Measurements from ENCODE around the gene COL23A1. TPM values are rescaled to one million over a fixed set of nuclear protein-coding genes. Genes with fewer than 3 reads are reported as not detected.
A peak's percentile ranks its signal among the peaks of the same experiment; 100 is the strongest.

The COL23A1 gene
- total and polyA plus RNA-seq, 3 experiments from 2014 or later: 0.20 to 0.28 TPM; not detected in 1

- POLR2A ChIA-PET: interaction anchor here (0.6 kb wide), 1 partner anchor 280 kb away, joined by 4 read pairs; no protein-coding TSS in a partner anchor
- CTCF ChIA-PET: interaction anchor here (0.8 kb wide), 1 partner anchor 113 kb away, joined by 3 read pairs; no protein-coding TSS in a partner anchor
- no peak for DNase-seq
- no peaks in the 10 kb centered on the region for H3K9me3 ChIP-seq (ENCODE audit: low read length)
- H3K36me3 ChIP-seq (ENCODE audit: insufficient read depth, low read length): no peaks in the 10 kb centered on the region
- no peak overlapping the region for H3K4me3 Mint-ChIP-seq
- H3K4me3 ChIP-seq (ENCODE audit: low read length): no peak overlapping the region
- H3K27me3 Mint-ChIP-seq: peaks cover 3 to 9% of the 10 kb centered on the region in 2 donors
- no peak overlapping the region for H3K27ac ChIP-seq (ENCODE audit: low read depth, low read length)
- H3K9me3 Mint-ChIP-seq: no peaks in the 10 kb centered on the region
- H3K27ac Mint-ChIP-seq: no peak overlapping the region
- H3K4me1 ChIP-seq (ENCODE audit: insufficient read depth, low read length): no peaks in the 10 kb centered on the region
- H3K27me3 ChIP-seq (ENCODE audit: insufficient read depth, low read length, poor library complexity, severe bottlenecking): no peaks in the 10 kb centered on the region
- no peaks in the 10 kb centered on the region for H3K4me1 Mint-ChIP-seq
- H3K36me3 Mint-ChIP-seq: no peaks in the 10 kb centered on the region
Measured at GRCh38 chr5:178324481-178325310, 265.5 kb downstream of the COL23A1 start.

DNA sequence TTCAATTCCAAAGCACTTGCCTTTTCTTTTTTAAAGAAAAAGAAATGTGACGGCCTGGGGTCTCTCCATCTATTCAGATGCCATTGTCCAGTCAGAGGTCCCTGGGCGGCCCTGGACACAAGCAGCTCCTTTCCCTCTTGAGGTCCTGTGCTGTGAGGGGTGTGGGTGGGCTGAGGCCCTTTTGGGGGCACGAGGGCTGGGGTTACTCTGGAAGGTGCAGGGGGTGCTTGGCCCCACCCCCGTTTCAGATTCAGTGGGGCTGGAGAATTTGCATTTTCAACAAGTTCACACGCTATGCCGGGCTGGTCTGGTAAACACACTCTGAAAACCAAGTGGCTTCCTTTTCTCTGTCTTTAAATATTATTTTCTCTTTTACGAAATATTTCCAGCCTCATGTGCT lies 266.2 kb downstream of the COL23A1 start:
- no peak overlapping the region for H3K4me3 Mint-ChIP-seq
- ChIA-PET CTCF (no interaction called here), POLR2A (no interaction called here)
- H3K27ac Mint-ChIP-seq: no peak overlapping the region
- no peaks in the 10 kb centered on the region for H3K9me3 ChIP-seq (ENCODE audit: low read length)
- no peaks in the 10 kb centered on the region for H3K36me3 ChIP-seq (ENCODE audit: insufficient read depth, low read length)
- DNase-seq: no peak
- no peak overlapping the region for H3K4me3 ChIP-seq (ENCODE audit: low read length)
- no peaks in the 10 kb centered on the region for H3K4me1 Mint-ChIP-seq
- no peaks in the 10 kb centered on the region for H3K9me3 Mint-ChIP-seq
- H3K27me3 ChIP-seq (ENCODE audit: insufficient read depth, low read length, poor library complexity, severe bottlenecking): no peaks in the 10 kb centered on the region
- no peak overlapping the region for H3K27ac ChIP-seq (ENCODE audit: low read depth, low read length)
- peaks cover 3 to 9% of the 10 kb centered on the region in 2 donors for H3K27me3 Mint-ChIP-seq
- H3K4me1 ChIP-seq (ENCODE audit: insufficient read depth, low read length): no peaks in the 10 kb centered on the region
- no peaks in the 10 kb centered on the region for H3K36me3 Mint-ChIP-seq

DNA sequence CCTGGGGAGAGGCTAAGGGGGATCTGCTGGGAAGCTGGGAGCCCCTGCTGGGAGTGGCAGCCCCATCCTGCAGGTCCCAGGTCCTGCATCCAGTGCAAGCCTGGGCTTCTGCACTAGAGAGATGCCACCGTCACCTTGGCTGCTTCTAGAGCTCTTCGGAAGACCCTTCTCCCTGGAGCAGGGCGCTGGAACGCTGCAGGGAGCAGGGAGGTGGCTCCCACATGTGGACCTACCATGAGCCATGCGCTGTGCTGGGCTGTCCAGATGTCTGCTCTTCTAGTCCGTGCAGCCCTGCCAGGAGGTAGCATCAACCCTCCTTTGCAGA lies 266.7 kb downstream of the COL23A1 start:
- Mint-ChIP-seq H3K4me3 (no peak overlapping the region), H3K27ac (no peak overlapping the region), H3K27me3 (peaks cover 3 to 9% of the 10 kb centered on the region in 2 donors), H3K36me3 (no peaks in the 10 kb centered on the region), H3K4me1 (no peaks in the 10 kb centered on the region), H3K9me3 (no peaks in the 10 kb centered on the region)
- DNase-seq: no peak
- ChIA-PET POLR2A (no interaction called here), CTCF (no interaction called here)
- Histone ChIP-seq H3K27me3 (ENCODE audit: insufficient read depth, low read length, poor library complexity, severe bottlenecking) (no peaks in the 10 kb centered on the region), H3K4me1 (ENCODE audit: insufficient read depth, low read length) (no peaks in the 10 kb centered on the region), H3K4me3 (ENCODE audit: low read length) (no peak overlapping the region), H3K9me3 (ENCODE audit: low read length) (no peaks in the 10 kb centered on the region), H3K36me3 (ENCODE audit: insufficient read depth, low read length) (no peaks in the 10 kb centered on the region), H3K27ac (ENCODE audit: low read depth, low read length) (no peak overlapping the region)

DNA sequence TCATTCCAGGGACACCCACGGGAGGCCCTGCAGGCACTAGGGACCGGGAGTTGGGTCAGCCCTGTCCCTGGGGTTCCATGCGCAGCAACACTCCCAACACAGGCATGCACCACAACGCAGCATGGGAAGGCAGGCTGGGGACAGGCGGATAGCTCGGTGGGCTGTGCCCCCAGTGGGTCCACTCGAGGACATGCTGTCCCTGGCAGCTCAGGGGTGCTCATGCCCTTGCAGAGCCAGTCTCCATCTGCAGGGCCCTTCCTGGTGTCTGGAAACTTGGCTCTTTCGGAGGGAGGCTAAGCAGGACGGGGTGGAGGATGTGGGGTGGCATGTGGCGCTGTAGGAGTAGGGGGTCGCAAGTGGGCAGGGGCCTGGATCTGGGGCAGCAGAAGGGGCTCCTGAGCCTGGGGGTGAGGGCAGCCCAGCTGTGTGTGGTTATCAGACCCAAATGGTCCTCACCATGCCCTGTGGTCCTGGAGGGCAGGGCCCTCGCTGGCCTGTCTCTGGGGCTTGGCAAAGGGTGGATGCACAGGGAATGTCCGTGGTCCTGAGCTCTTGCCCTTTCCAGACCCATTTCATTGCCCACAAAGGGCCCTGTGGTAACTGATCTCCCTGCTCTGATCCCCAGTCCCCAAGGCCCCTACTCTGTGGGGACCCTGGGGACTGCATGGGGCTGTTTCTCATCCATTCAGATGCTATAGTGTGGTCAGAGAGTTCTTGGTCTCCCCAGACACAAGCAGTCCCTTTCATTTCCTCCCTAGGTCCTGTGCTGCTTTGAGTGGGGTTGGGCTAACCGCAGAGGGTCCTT lies 267.3 kb downstream of the COL23A1 start:
- H3K27ac Mint-ChIP-seq: no peak overlapping the region
- Histone ChIP-seq H3K4me3 (ENCODE audit: low read length) (no peak overlapping the region), H3K9me3 (ENCODE audit: low read length) (no peaks in the 10 kb centered on the region), H3K27ac (ENCODE audit: low read depth, low read length) (no peak overlapping the region), H3K27me3 (ENCODE audit: insufficient read depth, low read length, poor library complexity, severe bottlenecking) (no peaks in the 10 kb centered on the region), H3K4me1 (ENCODE audit: insufficient read depth, low read length) (no peaks in the 10 kb centered on the region), H3K36me3 (ENCODE audit: insufficient read depth, low read length) (no peaks in the 10 kb centered on the region)
- H3K27me3 Mint-ChIP-seq: peaks cover 3 to 9% of the 10 kb centered on the region in 2 donors
- H3K36me3 Mint-ChIP-seq: no peaks in the 10 kb centered on the region
- ChIA-PET CTCF (no interaction called here), POLR2A (no interaction called here)
- no peak for DNase-seq
- no peak overlapping the region for H3K4me3 Mint-ChIP-seq
- H3K9me3 Mint-ChIP-seq: peaks cover 0 to 2% (median 0%) of the 10 kb centered on the region in 5 donors
- H3K4me1 Mint-ChIP-seq: no peaks in the 10 kb centered on the region

DNA sequence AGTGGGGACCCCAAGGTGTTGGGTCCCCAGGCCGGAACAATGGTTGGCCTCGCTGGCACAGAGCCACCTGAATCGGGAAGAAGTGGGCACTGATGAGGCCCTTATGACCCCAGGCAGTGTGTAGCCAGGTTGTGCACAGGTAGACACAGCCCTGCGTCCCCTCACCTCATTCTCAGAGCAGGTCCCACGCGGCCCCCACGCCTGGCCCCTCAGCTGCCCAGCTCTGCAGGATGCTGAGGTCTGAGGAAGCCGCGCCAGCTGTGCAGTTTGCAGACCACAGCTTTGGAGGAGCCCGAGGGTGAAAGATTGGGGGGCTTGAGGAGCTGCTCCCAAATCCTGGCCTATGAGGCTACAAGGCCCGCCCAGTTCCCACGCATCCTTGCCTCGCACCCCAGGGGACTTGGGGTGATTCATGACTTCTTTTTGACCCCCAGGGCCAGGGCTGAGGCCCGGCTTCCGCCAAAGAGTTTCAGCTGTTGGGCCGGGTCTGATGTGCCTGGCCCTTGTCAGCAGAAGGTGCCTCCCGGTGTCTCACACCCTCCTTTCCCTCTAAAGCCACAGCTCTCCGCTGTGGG lies 269.8 kb downstream of the COL23A1 start:
- Histone ChIP-seq H3K27ac (ENCODE audit: low read depth, low read length) (no peak overlapping the region), H3K27me3 (ENCODE audit: insufficient read depth, low read length, poor library complexity, severe bottlenecking) (no peaks in the 10 kb centered on the region), H3K9me3 (ENCODE audit: low read length) (no peaks in the 10 kb centered on the region), H3K36me3 (ENCODE audit: insufficient read depth, low read length) (no peaks in the 10 kb centered on the region), H3K4me1 (ENCODE audit: insufficient read depth, low read length) (no peaks in the 10 kb centered on the region), H3K4me3 (ENCODE audit: low read length) (no peak overlapping the region)
- DNase-seq: no peak
- H3K9me3 Mint-ChIP-seq: peaks cover 0 to 9% (median 5%) of the 10 kb centered on the region in 5 donors
- H3K27me3 Mint-ChIP-seq: peaks cover 4% of the 10 kb centered on the region in 2 donors
- ChIA-PET CTCF (no interaction called here), POLR2A (no interaction called here)
- H3K27ac Mint-ChIP-seq: peak overlapping the region in 1 of 8 donors; percentile 7
- no peaks in the 10 kb centered on the region for H3K36me3 Mint-ChIP-seq
- no peaks in the 10 kb centered on the region for H3K4me1 Mint-ChIP-seq
- no peak overlapping the region for H3K4me3 Mint-ChIP-seq

DNA sequence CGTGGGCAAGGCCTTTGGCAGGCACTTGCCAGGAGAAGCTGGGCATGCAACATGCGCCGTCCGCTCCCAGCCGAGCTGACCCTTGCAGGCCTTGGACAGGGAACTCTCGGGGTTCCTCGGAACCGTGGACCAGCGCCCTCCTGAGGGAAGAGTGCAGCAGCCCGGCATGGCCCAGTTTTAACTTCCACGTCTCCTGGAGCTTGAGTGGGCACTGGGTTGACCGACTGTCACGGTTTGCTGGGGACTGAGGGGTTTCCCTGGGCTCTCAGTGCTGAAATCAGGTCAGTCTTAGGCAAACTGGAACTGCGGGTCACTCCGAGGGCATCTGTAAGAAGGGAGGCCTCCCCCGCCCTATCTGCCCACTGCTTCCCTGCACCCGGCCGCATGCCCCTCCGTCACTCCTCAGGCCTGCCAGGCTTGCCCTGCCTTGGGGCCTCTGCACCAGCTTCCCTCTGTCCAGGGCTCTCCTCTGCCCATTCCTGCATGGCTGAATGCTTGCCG lies 270.6 kb downstream of the COL23A1 start:
- H3K36me3 Mint-ChIP-seq: no peaks in the 10 kb centered on the region

DNA sequence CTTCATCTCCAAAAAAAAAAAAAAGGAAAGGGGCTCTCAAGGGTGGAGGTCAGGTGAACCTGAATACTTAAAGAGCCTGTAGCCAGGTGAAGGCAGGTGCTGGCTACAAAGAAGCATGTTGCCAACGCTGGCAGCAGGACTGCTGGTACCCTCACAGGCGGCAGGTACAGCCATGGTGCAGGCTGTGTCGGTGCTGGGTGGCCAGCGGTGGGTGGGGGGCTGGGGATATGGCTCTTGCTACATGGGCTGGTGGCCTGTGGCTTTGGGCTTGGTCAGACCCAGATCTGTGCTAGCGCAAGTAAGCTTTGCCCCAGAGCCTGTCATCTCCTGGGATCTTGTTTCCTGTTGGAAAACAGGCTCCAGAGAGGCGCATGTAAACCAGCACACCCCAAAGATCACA lies 271.3 kb downstream of the COL23A1 start:
- POLR2A ChIA-PET: no interaction called here
- no peak overlapping the region for H3K4me3 Mint-ChIP-seq
- CTCF ChIA-PET: no interaction called here
- Histone ChIP-seq H3K4me3 (ENCODE audit: low read length) (no peak overlapping the region), H3K27me3 (ENCODE audit: insufficient read depth, low read length, poor library complexity, severe bottlenecking) (no peaks in the 10 kb centered on the region), H3K27ac (ENCODE audit: low read depth, low read length) (no peak overlapping the region), H3K4me1 (ENCODE audit: insufficient read depth, low read length) (no peaks in the 10 kb centered on the region), H3K36me3 (ENCODE audit: insufficient read depth, low read length) (no peaks in the 10 kb centered on the region), H3K9me3 (ENCODE audit: low read length) (no peaks in the 10 kb centered on the region)
- no peaks in the 10 kb centered on the region for H3K4me1 Mint-ChIP-seq
- peaks cover 0 to 2% of the 10 kb centered on the region in 2 donors for H3K27me3 Mint-ChIP-seq
- no peaks in the 10 kb centered on the region for H3K36me3 Mint-ChIP-seq
- DNase-seq: no peak
- H3K9me3 Mint-ChIP-seq: peaks cover 0 to 9% (median 5%) of the 10 kb centered on the region in 5 donors
- no peak overlapping the region for H3K27ac Mint-ChIP-seq

More for the DNA sequence above, 270.6 kb downstream of the COL23A1 start:
- DNase-seq: no peak
- CTCF ChIA-PET: no interaction called here
- Histone ChIP-seq H3K27me3 (ENCODE audit: insufficient read depth, low read length, poor library complexity, severe bottlenecking) (no peaks in the 10 kb centered on the region), H3K4me3 (ENCODE audit: low read length) (no peak overlapping the region), H3K36me3 (ENCODE audit: insufficient read depth, low read length) (no peaks in the 10 kb centered on the region), H3K9me3 (ENCODE audit: low read length) (no peaks in the 10 kb centered on the region), H3K4me1 (ENCODE audit: insufficient read depth, low read length) (no peaks in the 10 kb centered on the region), H3K27ac (ENCODE audit: low read depth, low read length) (no peak overlapping the region)
- Mint-ChIP-seq H3K4me1 (no peaks in the 10 kb centered on the region), H3K27ac (peak overlapping the region in 1 of 8 donors; percentile 7), H3K9me3 (peaks cover 0 to 9% (median 5%) of the 10 kb centered on the region in 5 donors), H3K27me3 (peaks cover 0 to 2% of the 10 kb centered on the region in 2 donors), H3K4me3 (no peak overlapping the region)
- POLR2A ChIA-PET: no interaction called here

GRCh38 chr5:178318382-178318781 lies 271.8 kb downstream of the COL23A1 start:
- H3K9me3 Mint-ChIP-seq: peaks cover 0 to 9% (median 5%) of the 10 kb centered on the region in 5 donors
- POLR2A ChIA-PET: no interaction called here

More at GRCh38 chr5:178318382-178318781, 271.8 kb downstream of the COL23A1 start:
- Histone ChIP-seq H3K4me1 (ENCODE audit: insufficient read depth, low read length) (no peaks in the 10 kb centered on the region), H3K27ac (ENCODE audit: low read depth, low read length) (no peak overlapping the region), H3K27me3 (ENCODE audit: insufficient read depth, low read length, poor library complexity, severe bottlenecking) (no peaks in the 10 kb centered on the region), H3K36me3 (ENCODE audit: insufficient read depth, low read length) (no peaks in the 10 kb centered on the region), H3K9me3 (ENCODE audit: low read length) (no peaks in the 10 kb centered on the region), H3K4me3 (ENCODE audit: low read length) (no peak overlapping the region)
- DNase-seq: no peak
- Mint-ChIP-seq H3K4me3 (no peak overlapping the region), H3K36me3 (no peaks in the 10 kb centered on the region), H3K27ac (no peak overlapping the region), H3K4me1 (no peaks in the 10 kb centered on the region), H3K27me3 (peaks cover 0 to 4% of the 10 kb centered on the region in 2 donors)
- CTCF ChIA-PET: no interaction called here
